ENCODE measurements around the gene BAIAP2L1.

DNA sequence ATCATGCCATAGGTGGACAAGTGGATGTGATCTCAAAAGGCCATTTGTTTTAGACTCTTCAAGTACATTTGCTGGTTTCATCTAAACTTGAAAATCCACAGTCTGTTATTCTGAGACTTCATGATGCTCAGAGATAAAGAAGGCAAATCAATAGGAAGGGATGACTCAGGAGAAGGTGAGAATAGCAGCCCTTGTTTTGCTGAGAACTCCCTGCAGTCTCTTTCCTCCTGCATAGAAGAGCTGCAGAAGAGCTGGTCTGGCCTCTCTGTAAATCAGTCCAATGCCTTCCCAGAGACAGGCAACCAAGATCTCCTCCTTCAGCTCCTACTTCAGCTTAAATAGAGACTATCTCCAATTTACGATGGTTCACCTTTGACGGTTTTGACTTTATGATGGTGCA is 4.0 kb upstream of the BAIAP2L1 start:
- TF ChIP-seq, protein P1, sequence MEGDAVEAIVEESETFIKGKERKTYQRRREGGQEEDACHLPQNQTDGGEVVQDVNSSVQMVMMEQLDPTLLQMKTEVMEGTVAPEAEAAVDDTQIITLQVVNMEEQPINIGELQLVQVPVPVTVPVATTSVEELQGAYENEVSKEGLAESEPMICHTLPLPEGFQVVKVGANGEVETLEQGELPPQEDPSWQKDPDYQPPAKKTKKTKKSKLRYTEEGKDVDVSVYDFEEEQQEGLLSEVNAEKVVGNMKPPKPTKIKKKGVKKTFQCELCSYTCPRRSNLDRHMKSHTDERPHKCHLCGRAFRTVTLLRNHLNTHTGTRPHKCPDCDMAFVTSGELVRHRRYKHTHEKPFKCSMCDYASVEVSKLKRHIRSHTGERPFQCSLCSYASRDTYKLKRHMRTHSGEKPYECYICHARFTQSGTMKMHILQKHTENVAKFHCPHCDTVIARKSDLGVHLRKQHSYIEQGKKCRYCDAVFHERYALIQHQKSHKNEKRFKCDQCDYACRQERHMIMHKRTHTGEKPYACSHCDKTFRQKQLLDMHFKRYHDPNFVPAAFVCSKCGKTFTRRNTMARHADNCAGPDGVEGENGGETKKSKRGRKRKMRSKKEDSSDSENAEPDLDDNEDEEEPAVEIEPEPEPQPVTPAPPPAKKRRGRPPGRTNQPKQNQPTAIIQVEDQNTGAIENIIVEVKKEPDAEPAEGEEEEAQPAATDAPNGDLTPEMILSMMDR (IDR thresholded peaks at IDR 0.05; ENCODE audit: control extremely low read depth in 1 of 3, insufficient read depth in 1 of 3, low read depth in 1 of 3, low read length in 3 of 3), result no peak
- no peak for TF ChIP-seq BRCA1 (IDR thresholded peaks at IDR 0.05; ENCODE audit: low read depth, low read length)
- TF ChIP-seq POLR2AphosphoS5 (IDR thresholded peaks at IDR 0.05; ENCODE audit: low read depth, low read length), result no peak
- TF ChIP-seq EP300 (IDR thresholded peaks at IDR 0.05; ENCODE audit: borderline replicate concordance in 1 of 2, low read depth in 2 of 2, low read length in 2 of 2), result no peak
- no peak for TF ChIP-seq POLR2A (IDR thresholded peaks at IDR 0.05; ENCODE audit: control extremely low read depth in 1 of 2, low read depth in 2 of 2, low read length in 2 of 2)
- TF ChIP-seq, protein P2, sequence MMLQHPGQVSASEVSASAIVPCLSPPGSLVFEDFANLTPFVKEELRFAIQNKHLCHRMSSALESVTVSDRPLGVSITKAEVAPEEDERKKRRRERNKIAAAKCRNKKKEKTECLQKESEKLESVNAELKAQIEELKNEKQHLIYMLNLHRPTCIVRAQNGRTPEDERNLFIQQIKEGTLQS (IDR thresholded peaks at IDR 0.05; ENCODE audit: insufficient read depth, low read depth, low read length), result no peak
- TF ChIP-seq EZH2 (IDR thresholded peaks at IDR 0.05; ENCODE audit: low read depth, low read length, severe bottlenecking), result no peak
- no peak for TF ChIP-seq JUND (IDR thresholded peaks at IDR 0.05; ENCODE audit: low read length)
